ENCODE data around the gene TMEM108.

The TMEM108 gene

DNA sequence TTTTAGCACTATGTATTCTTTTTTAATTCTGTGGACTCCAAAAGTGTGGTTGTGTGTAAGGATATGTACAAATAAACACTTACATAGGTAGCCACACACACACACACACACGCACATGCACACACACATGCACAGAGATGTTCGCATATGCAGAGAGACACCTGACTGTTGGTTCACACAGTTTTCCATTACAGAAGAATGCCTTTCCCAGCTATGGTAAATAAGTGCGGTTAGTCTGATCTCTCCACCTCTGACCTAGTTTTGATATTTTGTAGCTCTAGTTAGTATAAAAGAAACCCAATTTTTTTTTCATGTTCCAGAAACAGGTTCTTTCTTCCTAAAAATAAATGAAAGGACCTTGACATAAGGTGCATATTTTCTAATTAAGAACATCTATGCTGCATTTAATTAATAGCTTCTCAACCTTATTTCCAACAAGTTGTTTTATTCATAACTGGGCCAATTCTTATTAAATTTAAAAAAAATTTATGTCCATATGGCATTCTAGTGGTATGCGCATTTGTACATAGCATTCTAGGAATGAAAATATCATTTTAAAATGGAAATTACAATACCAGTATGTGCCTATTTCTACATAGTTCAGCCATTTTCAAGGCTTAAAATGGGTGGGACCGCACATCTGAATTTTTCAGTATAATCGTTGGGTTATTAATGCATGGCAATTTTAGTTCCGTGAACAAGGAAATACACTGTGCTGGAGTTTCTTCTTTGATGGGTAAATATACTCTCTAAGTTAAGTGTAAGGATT, 27.2 kb downstream of the TMEM108 start:
- POLR2A ChIA-PET: no interaction called here
- DNase-seq (ENCODE audit: extremely low spot score): no peak
- TF ChIP-seq TARDBP (IDR thresholded peaks at IDR 0.05): no peak
- TF ChIP-seq NFRKB (IDR thresholded peaks at IDR 0.05): no peak
- no peak for TF ChIP-seq FOXA1 (IDR thresholded peaks at IDR 0.05)
- no peak for TF ChIP-seq SUZ12 (IDR thresholded peaks at IDR 0.05)
- TF ChIP-seq FOXK2 (IDR thresholded peaks at IDR 0.05): no peak
- TF ChIP-seq L3MBTL2 (conservative IDR thresholded peaks at IDR 0.05): no peak
- no peak for TF ChIP-seq ELF4 (IDR thresholded peaks at IDR 0.05)
- TF ChIP-seq SP1 (IDR thresholded peaks at IDR 0.05): no peak
- no peak for TF ChIP-seq HDGF (IDR thresholded peaks at IDR 0.05; ENCODE audit: borderline replicate concordance)
- no peak for TF ChIP-seq LEF1 (IDR thresholded peaks at IDR 0.05; ENCODE audit: borderline replicate concordance)
- TF ChIP-seq ARNT (IDR thresholded peaks at IDR 0.05): no peak
- CTCF ChIA-PET: no interaction called here

DNA sequence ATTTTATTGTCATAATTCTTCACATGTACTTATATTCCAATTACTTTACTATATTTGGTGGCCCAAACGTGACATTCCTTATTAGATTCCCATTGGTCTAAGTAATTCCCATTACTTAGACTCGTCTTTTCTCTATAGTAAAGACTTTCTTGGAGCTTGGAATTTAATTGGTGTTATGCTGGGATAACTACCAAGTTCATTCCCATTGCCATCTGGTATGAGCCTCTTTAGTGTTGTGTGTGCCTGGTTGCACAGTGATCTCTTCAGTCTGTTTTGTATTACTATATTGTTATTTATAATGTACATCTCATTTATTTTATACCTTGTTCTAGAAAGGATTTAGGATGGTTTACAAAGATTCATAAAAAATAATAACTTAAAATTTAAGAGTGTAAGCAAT, 27.8 kb downstream of the TMEM108 start:
- POLR2A ChIA-PET: no interaction called here
- CTCF ChIA-PET: no interaction called here
- DNase-seq (ENCODE audit: extremely low spot score): no peak
- TF ChIP-seq FOXM1 (IDR thresholded peaks at IDR 0.05; ENCODE audit: borderline replicate concordance) (no peak), TARDBP (IDR thresholded peaks at IDR 0.05) (no peak), L3MBTL2 (conservative IDR thresholded peaks at IDR 0.05) (no peak), SUZ12 (IDR thresholded peaks at IDR 0.05) (no peak), BHLHE40 (IDR thresholded peaks at IDR 0.05; ENCODE audit: borderline replicate concordance) (no peak), NFRKB (IDR thresholded peaks at IDR 0.05) (no peak), SP1 (IDR thresholded peaks at IDR 0.05) (no peak), ELF4 (IDR thresholded peaks at IDR 0.05) (no peak), HDGF (IDR thresholded peaks at IDR 0.05; ENCODE audit: borderline replicate concordance) (no peak)

DNA sequence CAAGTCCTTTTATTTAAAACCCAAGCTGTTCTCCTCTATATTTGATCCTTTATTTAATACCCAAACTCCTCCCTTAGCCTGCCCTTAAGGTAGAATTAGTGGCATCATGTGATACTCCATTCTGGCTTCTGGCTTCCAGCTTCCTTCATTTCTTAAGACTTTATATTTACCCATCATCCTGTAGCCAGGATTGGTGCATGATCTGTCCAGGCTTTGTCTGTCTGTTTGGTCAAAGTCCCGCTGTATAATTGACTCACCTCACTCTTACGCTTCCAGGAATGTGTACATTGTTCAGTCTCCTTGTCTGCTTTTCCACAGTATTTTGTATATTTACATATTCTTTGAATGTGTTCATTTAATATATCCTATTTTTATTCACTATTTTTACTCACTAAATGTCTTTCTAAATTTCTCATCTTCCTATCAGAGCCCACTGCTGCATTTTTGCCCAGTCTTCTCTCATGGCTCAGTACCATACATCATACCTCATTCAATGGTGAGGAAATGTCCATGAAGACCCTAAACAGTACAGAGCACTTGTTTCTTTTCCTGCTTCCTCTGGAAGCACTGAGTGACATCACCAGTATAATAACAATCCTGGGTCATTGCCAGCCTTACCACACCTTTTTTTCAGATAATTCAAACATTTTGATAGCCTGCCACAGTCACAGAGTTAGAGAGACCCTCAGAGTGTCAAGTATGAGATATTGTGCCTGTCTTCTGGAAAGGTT, 31.5 kb downstream of the TMEM108 start:
- ChIA-PET CTCF (no interaction called here), POLR2A (no interaction called here)
- TF ChIP-seq ZNF384 (IDR thresholded peaks at IDR 0.05) (no peak), ARNT (IDR thresholded peaks at IDR 0.05) (no peak), CTBP1 (IDR thresholded peaks at IDR 0.05; ENCODE audit: borderline replicate concordance) (no peak), LEF1 (IDR thresholded peaks at IDR 0.05; ENCODE audit: borderline replicate concordance) (no peak), SUZ12 (IDR thresholded peaks at IDR 0.05) (no peak), SP1 (IDR thresholded peaks at IDR 0.05) (no peak), NFRKB (IDR thresholded peaks at IDR 0.05) (no peak), HDGF (IDR thresholded peaks at IDR 0.05; ENCODE audit: borderline replicate concordance) (no peak), FOXK2 (IDR thresholded peaks at IDR 0.05) (no peak)
- TF ChIP-seq, protein P1, sequence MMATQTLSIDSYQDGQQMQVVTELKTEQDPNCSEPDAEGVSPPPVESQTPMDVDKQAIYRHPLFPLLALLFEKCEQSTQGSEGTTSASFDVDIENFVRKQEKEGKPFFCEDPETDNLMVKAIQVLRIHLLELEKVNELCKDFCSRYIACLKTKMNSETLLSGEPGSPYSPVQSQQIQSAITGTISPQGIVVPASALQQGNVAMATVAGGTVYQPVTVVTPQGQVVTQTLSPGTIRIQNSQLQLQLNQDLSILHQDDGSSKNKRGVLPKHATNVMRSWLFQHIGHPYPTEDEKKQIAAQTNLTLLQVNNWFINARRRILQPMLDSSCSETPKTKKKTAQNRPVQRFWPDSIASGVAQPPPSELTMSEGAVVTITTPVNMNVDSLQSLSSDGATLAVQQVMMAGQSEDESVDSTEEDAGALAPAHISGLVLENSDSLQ (IDR thresholded peaks at IDR 0.05): no peak
- DNase-seq (ENCODE audit: extremely low spot score): no peak

DNA sequence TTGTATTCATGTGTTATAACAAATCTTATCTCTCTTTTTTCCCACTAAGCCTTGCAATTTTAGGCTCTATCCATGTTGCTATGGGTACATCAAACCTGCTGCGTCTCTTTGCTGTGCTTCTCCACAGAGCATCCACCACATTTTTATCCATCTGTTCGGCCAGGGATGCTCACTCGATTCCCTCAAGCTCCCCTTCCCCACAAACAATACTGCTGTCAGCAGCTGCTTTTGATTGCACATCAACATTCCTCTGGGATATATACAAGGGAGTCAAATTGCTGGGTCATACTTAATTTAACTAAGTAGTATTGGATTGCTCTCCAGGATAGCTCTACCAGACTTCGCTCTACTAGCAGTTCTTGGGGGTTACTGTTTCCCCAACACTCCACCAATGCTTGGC, 36.8 kb downstream of the TMEM108 start:
- ChIA-PET POLR2A (no interaction called here), CTCF (no interaction called here)
- DNase-seq (ENCODE audit: extremely low spot score): no peak
- TF ChIP-seq NFRKB (IDR thresholded peaks at IDR 0.05) (no peak), SP1 (IDR thresholded peaks at IDR 0.05) (no peak), CTBP1 (IDR thresholded peaks at IDR 0.05; ENCODE audit: borderline replicate concordance) (no peak), FOXK2 (IDR thresholded peaks at IDR 0.05) (no peak), LEF1 (IDR thresholded peaks at IDR 0.05; ENCODE audit: borderline replicate concordance) (no peak), ARNT (IDR thresholded peaks at IDR 0.05) (no peak), ELF4 (IDR thresholded peaks at IDR 0.05) (no peak), FOXM1 (IDR thresholded peaks at IDR 0.05; ENCODE audit: borderline replicate concordance) (no peak), SUZ12 (IDR thresholded peaks at IDR 0.05) (no peak), L3MBTL2 (conservative IDR thresholded peaks at IDR 0.05) (no peak), TARDBP (IDR thresholded peaks at IDR 0.05) (no peak), FOXA1 (IDR thresholded peaks at IDR 0.05) (no peak), ZNF384 (IDR thresholded peaks at IDR 0.05) (no peak), BHLHE40 (IDR thresholded peaks at IDR 0.05; ENCODE audit: borderline replicate concordance) (no peak), HDGF (IDR thresholded peaks at IDR 0.05; ENCODE audit: borderline replicate concordance) (no peak)
- TF ChIP-seq, protein P1 (IDR thresholded peaks at IDR 0.05): no peak

DNA sequence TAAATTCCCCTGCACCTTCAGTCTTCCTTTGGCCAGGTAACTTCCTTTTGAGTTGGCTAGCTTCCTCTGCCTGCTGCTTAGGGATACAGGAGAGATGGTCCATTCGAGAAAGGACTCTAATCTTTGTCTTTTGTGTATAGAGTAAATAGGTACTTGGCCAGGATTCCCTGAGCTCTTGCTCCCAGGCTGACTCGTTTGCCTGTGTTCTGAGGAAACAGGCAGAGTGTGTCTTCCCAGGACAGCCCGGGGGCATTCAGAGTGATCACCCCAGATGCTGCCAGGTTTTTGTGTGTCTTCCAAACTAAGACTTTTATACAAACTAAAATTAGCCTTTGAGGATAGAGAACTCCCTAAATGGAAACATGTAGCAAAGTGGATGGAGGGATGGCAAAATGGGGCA, 39.5 kb downstream of the TMEM108 start:
- TF ChIP-seq ELF4 (IDR thresholded peaks at IDR 0.05) (no peak), LEF1 (IDR thresholded peaks at IDR 0.05; ENCODE audit: borderline replicate concordance) (no peak), ARNT (IDR thresholded peaks at IDR 0.05) (no peak), ZNF384 (IDR thresholded peaks at IDR 0.05) (no peak)
- ChIA-PET POLR2A (no interaction called here), CTCF (interaction anchor here (0.6 kb wide), 1 partner anchor 867 kb away, joined by 3 read pairs; no protein-coding TSS in a partner anchor)
- DNase-seq (ENCODE audit: extremely low spot score): no peak

DNA sequence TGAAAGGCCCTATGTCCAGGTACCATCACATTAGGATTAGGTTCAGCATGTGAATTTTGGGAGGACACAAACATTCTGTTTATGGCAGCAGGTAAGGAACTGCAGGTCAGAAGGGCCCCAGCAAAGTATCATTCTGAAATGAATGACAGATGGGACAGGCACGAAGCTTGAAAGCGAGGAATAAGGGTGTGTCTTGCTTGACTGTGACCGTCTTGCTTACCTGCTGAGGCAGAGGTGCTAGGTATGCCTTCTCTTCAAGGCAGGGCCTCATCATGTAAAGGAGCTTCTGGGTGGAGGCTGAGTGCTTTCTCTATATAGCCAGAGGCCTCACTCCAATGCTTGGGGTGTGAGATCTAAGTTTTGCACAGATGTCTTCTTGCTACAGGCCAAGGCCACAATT, 41.4 kb downstream of the TMEM108 start:
- ChIA-PET CTCF (interaction anchor here (0.6 kb wide), 1 partner anchor 90 kb away, joined by 3 read pairs; no protein-coding TSS in a partner anchor), POLR2A (no interaction called here)
- TF ChIP-seq ELF4 (IDR thresholded peaks at IDR 0.05): no peak
- DNase-seq (ENCODE audit: extremely low spot score): no peak

DNA sequence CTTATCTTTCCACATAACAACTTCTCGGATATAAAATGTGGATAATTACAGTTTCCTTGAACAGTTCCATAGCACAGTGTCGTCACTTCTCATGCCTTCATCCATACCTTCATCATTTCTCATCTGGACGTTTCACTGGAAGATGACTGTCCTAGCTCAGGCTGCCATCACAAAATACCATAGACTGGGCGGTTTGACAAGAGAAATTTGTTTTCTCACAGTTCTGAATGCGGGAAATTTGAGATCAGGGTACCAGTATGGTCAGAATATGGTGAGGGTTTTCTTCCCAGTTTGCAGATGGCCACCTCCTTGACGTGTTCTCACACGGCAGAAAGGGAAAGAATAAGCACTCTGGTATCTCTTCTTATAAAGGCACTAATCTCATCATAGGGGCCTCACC, 42.8 kb downstream of the TMEM108 start:
- CTCF ChIA-PET: no interaction called here
- no peak for DNase-seq (ENCODE audit: extremely low spot score)
- POLR2A ChIA-PET: no interaction called here
- TF ChIP-seq ZNF384 (IDR thresholded peaks at IDR 0.05) (no peak), L3MBTL2 (conservative IDR thresholded peaks at IDR 0.05) (no peak), HDGF (IDR thresholded peaks at IDR 0.05; ENCODE audit: borderline replicate concordance) (no peak), CTBP1 (IDR thresholded peaks at IDR 0.05; ENCODE audit: borderline replicate concordance) (no peak), SUZ12 (IDR thresholded peaks at IDR 0.05) (no peak), TARDBP (IDR thresholded peaks at IDR 0.05) (no peak), LEF1 (IDR thresholded peaks at IDR 0.05; ENCODE audit: borderline replicate concordance) (no peak)
